ENCODE measurements around the gene ZSCAN16. TPM values are rescaled to one million over a fixed set of nuclear protein-coding genes. Genes with fewer than 3 reads are reported as not detected.

The ZSCAN16 gene
- total and polyA plus RNA-seq, 2 donors (not counting 1 experiment from before 2014, with no cell fraction given), result 5.4 to 15.4 TPM

- H2AFZ ChIP-seq (ENCODE audit: insufficient read depth, low read depth, low read length, poor library complexity, severe bottlenecking), result no peak overlapping the region
- CTCF ChIA-PET, result no interaction called here
- TF ChIP-seq, protein P1, sequence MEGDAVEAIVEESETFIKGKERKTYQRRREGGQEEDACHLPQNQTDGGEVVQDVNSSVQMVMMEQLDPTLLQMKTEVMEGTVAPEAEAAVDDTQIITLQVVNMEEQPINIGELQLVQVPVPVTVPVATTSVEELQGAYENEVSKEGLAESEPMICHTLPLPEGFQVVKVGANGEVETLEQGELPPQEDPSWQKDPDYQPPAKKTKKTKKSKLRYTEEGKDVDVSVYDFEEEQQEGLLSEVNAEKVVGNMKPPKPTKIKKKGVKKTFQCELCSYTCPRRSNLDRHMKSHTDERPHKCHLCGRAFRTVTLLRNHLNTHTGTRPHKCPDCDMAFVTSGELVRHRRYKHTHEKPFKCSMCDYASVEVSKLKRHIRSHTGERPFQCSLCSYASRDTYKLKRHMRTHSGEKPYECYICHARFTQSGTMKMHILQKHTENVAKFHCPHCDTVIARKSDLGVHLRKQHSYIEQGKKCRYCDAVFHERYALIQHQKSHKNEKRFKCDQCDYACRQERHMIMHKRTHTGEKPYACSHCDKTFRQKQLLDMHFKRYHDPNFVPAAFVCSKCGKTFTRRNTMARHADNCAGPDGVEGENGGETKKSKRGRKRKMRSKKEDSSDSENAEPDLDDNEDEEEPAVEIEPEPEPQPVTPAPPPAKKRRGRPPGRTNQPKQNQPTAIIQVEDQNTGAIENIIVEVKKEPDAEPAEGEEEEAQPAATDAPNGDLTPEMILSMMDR (IDR thresholded peaks at IDR 0.05), result no peak
- TF ChIP-seq EZH2 (IDR thresholded peaks at IDR 0.05; ENCODE audit: borderline replicate concordance, insufficient read depth, low read depth, low read length, poor library complexity, severe bottlenecking), result no peak
- H3K27ac ChIP-seq (ENCODE audit: low read length in 2 of 2), result no peak overlapping the region
- H3K4me2 ChIP-seq (replicated peaks; ENCODE audit: low read depth, low read length, poor library complexity, severe bottlenecking), result no peak overlapping the region
- Mint-ChIP-seq H3K4me1 (peaks cover 14% of the 10 kb centered on the region), H3K27ac (no peak overlapping the region), H3K27me3 (no peaks in the 10 kb centered on the region), H3K9me3 (ENCODE audit: insufficient read depth) (no peaks in the 10 kb centered on the region), H3K4me3 (no peak overlapping the region)
- H3K9ac ChIP-seq (ENCODE audit: low read length), result no peak overlapping the region
- H3K27me3 ChIP-seq (replicated peaks in 1 of 4; ENCODE audit: control extremely low read depth in 1 of 4, control insufficient read depth in 3 of 4, insufficient read depth in 4 of 4, low read length in 3 of 4), result no peaks in the 10 kb centered on the region
- no peak overlapping the region for H3K4me3 ChIP-seq (ENCODE audit: control extremely low read depth in 1 of 5, extremely low read depth in 1 of 5, insufficient read depth in 1 of 5, low read depth in 2 of 5, low read length in 4 of 5)
- intact Hi-C loops (cut with micrococcal nuclease), result no loop called here
- H4K20me1 ChIP-seq (ENCODE audit: control insufficient read depth, insufficient read depth, low read length, poor library complexity, severe bottlenecking), result no peaks in the 10 kb centered on the region
- ATAC-seq (ENCODE audit: low read depth), result no peak
- H3K9me3 ChIP-seq (ENCODE audit: control extremely low read depth in 1 of 3, control insufficient read depth in 2 of 3, insufficient read depth in 1 of 3, low read length in 2 of 3), result peaks cover 0 to 6% (median 0%) of the 10 kb centered on the region in 3 donors
- no peak for DNase-seq
- peaks cover 14 to 23% of the 10 kb centered on the region in 2 experiments for H3K36me3 ChIP-seq (replicated peaks in 1 of 2; ENCODE audit: control extremely low read depth in 1 of 2, control insufficient read depth in 1 of 2, extremely low read depth in 1 of 2, insufficient read depth in 2 of 2, low read length in 1 of 2)
- POLR2A ChIA-PET, result no interaction called here
- WGBS (ENCODE audit: insufficient coverage), result no CpG with 5 or more reads among the region's 4 CpGs
- peaks cover 9 to 12% of the 10 kb centered on the region in 2 donors for H3K4me1 ChIP-seq (ENCODE audit: control insufficient read depth in 2 of 2, insufficient read depth in 2 of 2, low read length in 2 of 2)
- no peaks in the 10 kb centered on the region for H3K79me2 ChIP-seq (ENCODE audit: control insufficient read depth, insufficient read depth, low read length)
Measured at GRCh38 chr6:28159029-28159607, 34.7 kb downstream of the ZSCAN16 start.

DNA sequence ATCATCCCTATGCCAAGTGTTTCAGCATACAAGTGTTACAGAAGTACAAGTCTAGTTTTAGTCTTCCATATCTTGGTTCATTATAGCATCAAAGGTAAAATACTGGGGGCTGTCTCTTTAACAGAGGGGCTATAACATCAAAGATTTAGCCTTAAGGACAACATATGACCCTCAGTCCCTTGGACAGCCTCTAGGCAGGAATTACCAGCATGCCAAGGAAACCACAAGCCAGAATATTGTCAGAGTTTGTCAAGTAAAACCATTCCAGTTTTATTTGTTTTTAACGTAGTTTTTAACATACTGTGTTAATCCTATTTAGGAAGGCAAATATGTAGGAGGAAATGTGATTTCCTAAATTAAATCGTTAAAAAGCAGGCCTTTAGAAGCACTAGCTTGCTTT, 35.8 kb downstream of the ZSCAN16 start:
- H3K9me3 ChIP-seq (ENCODE audit: control extremely low read depth in 1 of 3, control insufficient read depth in 2 of 3, insufficient read depth in 1 of 3, low read length in 2 of 3), result peaks cover 0 to 6% (median 0%) of the 10 kb centered on the region in 3 donors
- peaks cover 7 to 13% of the 10 kb centered on the region in 2 experiments for H3K36me3 ChIP-seq (replicated peaks in 1 of 2; ENCODE audit: control extremely low read depth in 1 of 2, control insufficient read depth in 1 of 2, extremely low read depth in 1 of 2, insufficient read depth in 2 of 2, low read length in 1 of 2)
- no peak for ATAC-seq (ENCODE audit: low read depth)
- no peak overlapping the region for H3K4me2 ChIP-seq (replicated peaks; ENCODE audit: low read depth, low read length, poor library complexity, severe bottlenecking)
- H4K20me1 ChIP-seq (ENCODE audit: control insufficient read depth, insufficient read depth, low read length, poor library complexity, severe bottlenecking), result no peaks in the 10 kb centered on the region
- Mint-ChIP-seq H3K27me3 (peaks cover 3% of the 10 kb centered on the region), H3K4me1 (peaks cover 14% of the 10 kb centered on the region), H3K9me3 (ENCODE audit: insufficient read depth) (no peaks in the 10 kb centered on the region), H3K4me3 (no peak overlapping the region), H3K27ac (no peak overlapping the region)
- H3K27ac ChIP-seq (ENCODE audit: low read length in 2 of 2), result no peak overlapping the region
- no peak overlapping the region for H2AFZ ChIP-seq (ENCODE audit: insufficient read depth, low read depth, low read length, poor library complexity, severe bottlenecking)
- intact Hi-C loops (cut with micrococcal nuclease), result loop anchor here (2.0 to 5.0 kb wide), 2 partner anchors 17 to 57 kb away; no protein-coding TSS in a partner anchor
- no peak for TF ChIP-seq EZH2 (IDR thresholded peaks at IDR 0.05; ENCODE audit: borderline replicate concordance, insufficient read depth, low read depth, low read length, poor library complexity, severe bottlenecking)
- TF ChIP-seq, protein P1 (IDR thresholded peaks at IDR 0.05), result no peak
- H3K4me3 ChIP-seq (ENCODE audit: control extremely low read depth in 1 of 5, extremely low read depth in 1 of 5, insufficient read depth in 1 of 5, low read depth in 2 of 5, low read length in 4 of 5), result no peak overlapping the region
- 100% methylated on average over 1 of the region's 2 CpGs for WGBS (ENCODE audit: insufficient coverage)
- CTCF ChIA-PET, result no interaction called here
- H3K4me1 ChIP-seq (ENCODE audit: control insufficient read depth in 2 of 2, insufficient read depth in 2 of 2, low read length in 2 of 2), result peaks cover 9 to 12% of the 10 kb centered on the region in 2 donors
- H3K79me2 ChIP-seq (ENCODE audit: control insufficient read depth, insufficient read depth, low read length), result no peaks in the 10 kb centered on the region
- no peaks in the 10 kb centered on the region for H3K27me3 ChIP-seq (replicated peaks in 1 of 4; ENCODE audit: control extremely low read depth in 1 of 4, control insufficient read depth in 3 of 4, insufficient read depth in 4 of 4, low read length in 3 of 4)
- POLR2A ChIA-PET, result no interaction called here
- DNase-seq, result no peak
- H3K9ac ChIP-seq (ENCODE audit: low read length), result no peak overlapping the region

Data from B cell (primary cell).